GM12878 (cell line): ENCODE measurements around the gene PSMD3. TPM values are rescaled to one million over a fixed set of nuclear protein-coding genes. Genes with fewer than 3 reads are reported as not detected.

Source experiments
- ATAC-seq: fragments of 200-7000 bp; cut with Tn5 transposase; 3 replicates; pipeline ENCODE4 v1.9.1; 2020; ENCODE audit warnings: mild to moderate bottlenecking, moderate library complexity
- BruUV-seq: library from RNA; stranded (reverse); fragments of 400-500 nt; replicated peaks from 2 replicates; lab custom pipeline; 2021; lab: Mats Ljungman, UMichigan
- CTCF ChIA-PET: fragments of 300-600 bp; sonication (Branson Sonifier 250); formaldehyde crosslinking; extraction: SDS; loops from one replicate; lab custom pipeline; 2021; ENCODE audit warnings: inconsistent platforms; lab: Yijun Ruan, JAX
- POLR2A ChIA-PET: fragments of 350-600 bp; formaldehyde crosslinking; extraction: SDS; loops from one replicate; lab custom pipeline; 2021; ENCODE audit warnings: inconsistent platforms; lab: Charles Lee
- RAD21 ChIA-PET: fragments of 300-600 bp; sonication (Branson Sonifier 250); formaldehyde crosslinking; loops from one replicate; lab custom pipeline; 2023; ENCODE audit warnings: antibody characterized with exemption; ENCODE audit not compliant: unreplicated experiment; lab: Charles Lee
- SMC1A ChIA-PET: fragments of 300-600 bp; sonication (Branson Sonifier 250); formaldehyde crosslinking; loops from one replicate; lab custom pipeline; 2023; ENCODE audit not compliant: unreplicated experiment, uncharacterized antibody; lab: Charles Lee
- DNase-seq: peaks from one replicate; pipeline ENCODE4 v3.0.0-alpha.2; 2011; ENCODE audit warnings: low read depth, low spot score
- FAIRE-seq: peaks from 3 replicates; lab custom pipeline; 2011; peaks lifted over from hg19 to GRCh38; lab: Jason Lieb, UNC
- H2AFZ ChIP-seq: 2 replicates; pipeline ENCODE4 v1.6.0; 2011; ENCODE audit warnings: low read depth, low read length, control low read depth; ENCODE audit not compliant: control insufficient read depth
- H3K27ac ChIP-seq: 2 replicates; pipeline ENCODE4 v1.5.1; 2011; ENCODE audit warnings: control low read depth; ENCODE audit not compliant: control insufficient read depth, insufficient read depth
- H3K27me3 ChIP-seq, 2 experiments: replicated peaks in 1 of 2; 2 replicates each; pipeline versions ENCODE4 v1.6.0 to v1.6.1; 2011; ENCODE audit warnings: low read length in 1 of 2; ENCODE audit not compliant: control insufficient read depth in 2 of 2, insufficient read depth in 2 of 2
- H3K36me3 ChIP-seq, 2 experiments: 2 replicates each; pipeline ENCODE4 v1.5.1; 2011; ENCODE audit warnings: low read length in 1 of 2; ENCODE audit not compliant: control insufficient read depth in 2 of 2, insufficient read depth in 2 of 2
- H3K4me1 ChIP-seq: 2 replicates; pipeline ENCODE4 v1.6.1; 2011; ENCODE audit warnings: mild to moderate bottlenecking, low read length, moderate library complexity, mixed read lengths; ENCODE audit not compliant: control insufficient read depth, insufficient read depth
- H3K4me2 ChIP-seq: 2 replicates; pipeline ENCODE4 v1.6.0; 2011; ENCODE audit warnings: control low read depth; ENCODE audit not compliant: control insufficient read depth, insufficient read depth
- H3K4me3 ChIP-seq: fragments of 200-600 bp; sonication (generic); 2 replicates; pipeline ENCODE4 v1.5.1; 2016
- H3K79me2 ChIP-seq: 2 replicates; pipeline ENCODE4 v1.6.0; 2011; ENCODE audit warnings: low read length; ENCODE audit not compliant: control insufficient read depth, insufficient read depth
- H3K9ac ChIP-seq: 2 replicates; pipeline ENCODE4 v1.8.0; 2011; ENCODE audit warnings: low read length, control low read depth, mixed read lengths; ENCODE audit not compliant: control insufficient read depth, insufficient read depth
- H3K9me3 ChIP-seq: replicated peaks from 3 replicates; pipeline ENCODE4 v1.5.1; 2011; ENCODE audit warnings: mild to moderate bottlenecking, low read length; ENCODE audit not compliant: control insufficient read depth, insufficient read depth
- H4K20me1 ChIP-seq: 2 replicates; pipeline ENCODE4 v1.6.0; 2011; ENCODE audit not compliant: control insufficient read depth, insufficient read depth
- BACH1 ChIP-seq: fragments of 450-650 bp; IDR thresholded peaks from 2 replicates; pipeline ENCODE4 v1.6.1; 2017; ENCODE audit warnings: mild to moderate bottlenecking, borderline replicate concordance
- FOS ChIP-seq: IDR thresholded peaks from 3 replicates; pipeline ENCODE4 v1.6.1; 2011; ENCODE audit warnings: borderline replicate concordance; ENCODE audit not compliant: insufficient read length; ENCODE audit errors: extremely low read depth
- MEF2B ChIP-seq: fragments of 450-650 bp; IDR thresholded peaks from 2 replicates; pipeline ENCODE4 v1.6.1; 2018; ENCODE audit warnings: mild to moderate bottlenecking, moderate library complexity; ENCODE audit not compliant: partially characterized antibody, poor library complexity, severe bottlenecking
- NFXL1 ChIP-seq: fragments of 450-650 bp; IDR thresholded peaks from 2 replicates; pipeline ENCODE4 v1.6.1; 2017; ENCODE audit warnings: antibody characterized with exemption, mild to moderate bottlenecking, borderline replicate concordance
- SUZ12 ChIP-seq: fragments of 200-600 bp; sonication (generic); IDR thresholded peaks from one replicate; pipeline ENCODE4 v1.6.1; 2018; ENCODE audit warnings: antibody characterized with exemption, mild to moderate bottlenecking; ENCODE audit not compliant: unreplicated experiment
- TARDBP ChIP-seq: IDR thresholded peaks from 2 replicates; pipeline ENCODE4 v1.6.1; 2016; ENCODE audit warnings: borderline replicate concordance
- TCF7 ChIP-seq: IDR thresholded peaks from 2 replicates; pipeline ENCODE4 v1.6.1; 2014; ENCODE audit warnings: antibody characterized with exemption, borderline replicate concordance
- YY1 ChIP-seq: IDR thresholded peaks from 2 replicates; pipeline ENCODE4 v1.6.1; 2011; ENCODE audit warnings: low read depth, mild to moderate bottlenecking, low read length
- WGBS: methylation state at CpG from one replicate; pipeline ENCODE4 v1.1.6; 2016; ENCODE audit warnings: low lambda C conversion rate; ENCODE audit not compliant: insufficient replicate concordance, insufficient coverage; ENCODE audit errors: missing lambda C conversion rate; 5-methylcytosine and 5-hydroxymethylcytosine counted together
- in situ Hi-C: fragments of 300-500 bp; cut with MboI; formaldehyde crosslinking; loops from 9 replicates; pipeline ENCODE4 v1.14.3; 2018; ENCODE audit warnings: mixed read lengths
- intact Hi-C: fragments of 100-400 bp; cut with micrococcal nuclease; formaldehyde crosslinking; loops from one replicate; pipeline ENCODE4 v1.14.2; 2022; ENCODE audit not compliant: unreplicated experiment
- polyA plus RNA-seq, 11 experiments: library from polyadenylated mRNA; depleted of rRNA in 4 of 11; unstranded in 6 of 11; stranded (reverse) in 5 of 11; fragments of >200 nt; fragmentation: Nextera tagmentation in 4 of 11; fragmentation: Illumina TruSeq in 1 of 11; extraction: Ambion mirVana in 4 of 11; extraction: Trizol in 1 of 11; gene quantifications; 1 replicate in 1 of 11; 2 replicates in 10 of 11; pipeline versions ENCODE4 v1.2.1 to v1.2.3, GENCODE V29; 2011 to 2016; ENCODE audit warnings: inconsistent platforms in 2 of 11, missing spikeins in 2 of 11, low read depth in 1 of 11
- total RNA-seq, 4 experiments: library from RNA; depleted of rRNA in 3 of 4; stranded (reverse); fragments of >200 nt in 3 of 4; fragmentation: Illumina TruSeq in 1 of 4; extraction: Trizol in 1 of 4; gene quantifications; 2 replicates each; pipeline versions ENCODE4 v1.2.1 to v1.2.3, GENCODE V29; 2013 to 2021
- TF ChIP-seq, protein P1 (sequence below): fragments of 450-650 bp; IDR thresholded peaks from 2 replicates; pipeline ENCODE4 v1.6.1; 2017; ENCODE audit warnings: mild to moderate bottlenecking, moderate library complexity

Gene PSMD3
- total and polyA plus RNA-seq, 10 of the 15 experiments (the other 5 are each of a cell fraction or from before 2014, with no cell fraction given) = 2.2 to 192 (median 129) TPM

DNA sequence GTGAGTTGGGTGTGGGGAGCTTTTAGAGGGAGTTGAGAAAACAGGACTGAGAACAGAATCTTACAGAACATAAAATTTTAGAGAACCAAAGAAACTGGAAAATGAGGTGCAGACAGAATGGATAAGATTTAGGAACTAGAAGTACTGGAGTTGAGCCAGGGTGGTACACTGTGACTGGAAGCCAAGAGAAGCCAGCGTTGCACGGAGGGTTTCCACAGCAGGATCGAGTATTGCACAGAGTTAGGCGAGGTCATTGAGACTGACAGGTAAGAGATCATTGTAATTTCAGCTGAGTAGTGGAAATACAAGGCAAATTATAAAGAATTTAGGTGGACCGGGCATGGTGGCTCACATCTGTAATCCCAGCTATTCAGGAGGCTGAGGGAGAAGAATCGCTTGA lies 11.2 kb upstream of the PSMD3 start:
- Histone ChIP-seq H3K36me3 (no peaks in the 10 kb centered on the region), H3K9me3 (no peaks in the 10 kb centered on the region), H3K9ac (no peak overlapping the region), H3K27ac (no peak overlapping the region), H3K4me1 (no peaks in the 10 kb centered on the region), H3K79me2 (no peaks in the 10 kb centered on the region), H3K4me3 (no peak overlapping the region), H2AFZ (no peak overlapping the region), H3K4me2 (no peak overlapping the region), H4K20me1 (no peaks in the 10 kb centered on the region), H3K27me3 (peaks cover 0 to 4% of the 10 kb centered on the region in 2 experiments; a peak in 2 of 4 replicates)
- POLR2A ChIA-PET = interaction anchor here (0.9 to 1.1 kb wide), 3 partner anchors 9 to 43 kb away, joined by 3 to 5 read pairs (median 4); no protein-coding TSS in a partner anchor
- ATAC-seq = no peak
- CTCF ChIA-PET = interaction anchor here (0.7 to 2.0 kb wide), 4 partner anchors 10 to 348 kb away, joined by 3 to 9 read pairs (median 3); partner anchors contain the start of gene PSMD3
- in situ Hi-C loops = no loop called here
- BruUV-seq = no TSS peak
- TF ChIP-seq MEF2B (no peak), FOS (no peak), YY1 (no peak), SUZ12 (no peak), NFXL1 (no peak), TCF7 (no peak), BACH1 (no peak), TARDBP (no peak)
- TF ChIP-seq, protein P1, sequence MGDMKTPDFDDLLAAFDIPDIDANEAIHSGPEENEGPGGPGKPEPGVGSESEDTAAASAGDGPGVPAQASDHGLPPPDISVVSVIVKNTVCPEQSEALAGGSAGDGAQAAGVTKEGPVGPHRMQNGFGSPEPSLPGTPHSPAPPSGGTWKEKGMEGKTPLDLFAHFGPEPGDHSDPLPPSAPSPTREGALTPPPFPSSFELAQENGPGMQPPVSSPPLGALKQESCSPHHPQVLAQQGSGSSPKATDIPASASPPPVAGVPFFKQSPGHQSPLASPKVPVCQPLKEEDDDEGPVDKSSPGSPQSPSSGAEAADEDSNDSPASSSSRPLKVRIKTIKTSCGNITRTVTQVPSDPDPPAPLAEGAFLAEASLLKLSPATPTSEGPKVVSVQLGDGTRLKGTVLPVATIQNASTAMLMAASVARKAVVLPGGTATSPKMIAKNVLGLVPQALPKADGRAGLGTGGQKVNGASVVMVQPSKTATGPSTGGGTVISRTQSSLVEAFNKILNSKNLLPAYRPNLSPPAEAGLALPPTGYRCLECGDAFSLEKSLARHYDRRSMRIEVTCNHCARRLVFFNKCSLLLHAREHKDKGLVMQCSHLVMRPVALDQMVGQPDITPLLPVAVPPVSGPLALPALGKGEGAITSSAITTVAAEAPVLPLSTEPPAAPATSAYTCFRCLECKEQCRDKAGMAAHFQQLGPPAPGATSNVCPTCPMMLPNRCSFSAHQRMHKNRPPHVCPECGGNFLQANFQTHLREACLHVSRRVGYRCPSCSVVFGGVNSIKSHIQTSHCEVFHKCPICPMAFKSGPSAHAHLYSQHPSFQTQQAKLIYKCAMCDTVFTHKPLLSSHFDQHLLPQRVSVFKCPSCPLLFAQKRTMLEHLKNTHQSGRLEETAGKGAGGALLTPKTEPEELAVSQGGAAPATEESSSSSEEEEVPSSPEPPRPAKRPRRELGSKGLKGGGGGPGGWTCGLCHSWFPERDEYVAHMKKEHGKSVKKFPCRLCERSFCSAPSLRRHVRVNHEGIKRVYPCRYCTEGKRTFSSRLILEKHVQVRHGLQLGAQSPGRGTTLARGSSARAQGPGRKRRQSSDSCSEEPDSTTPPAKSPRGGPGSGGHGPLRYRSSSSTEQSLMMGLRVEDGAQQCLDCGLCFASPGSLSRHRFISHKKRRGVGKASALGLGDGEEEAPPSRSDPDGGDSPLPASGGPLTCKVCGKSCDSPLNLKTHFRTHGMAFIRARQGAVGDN = no peak
- SMC1A ChIA-PET = interaction anchor here (0.8 kb wide), 1 partner anchor 13 kb away, joined by 3 read pairs; no protein-coding TSS in a partner anchor
- no peak for DNase-seq
- intact Hi-C loops = no loop called here
- 79% methylated on average over 6 of the region's 6 CpGs for WGBS
- RAD21 ChIA-PET = interaction anchor here (1.2 kb wide), 1 partner anchor 8 kb away, joined by 3 read pairs; no protein-coding TSS in a partner anchor
- FAIRE-seq = no peak
